Germinal center (tissue), 1 donor: ENCODE results near the gene RASGRF1.

ENCODE experiments used
- DNase-seq: peaks from one replicate; pipeline ENCODE4 v3.0.0; 2012; ENCODE audit warnings: mixed read lengths, low spot score

Gene RASGRF1

GRCh38 chr15:79066391-79067071 is 24.0 kb downstream of the RASGRF1 start:
- no peak for DNase-seq

GRCh38 chr15:79065706-79066376 is 24.7 kb downstream of the RASGRF1 start:
- peak; percentile 58 for DNase-seq

GRCh38 chr15:79065361-79065705 is 25.2 kb downstream of the RASGRF1 start:
- no peak for DNase-seq

- no peak for DNase-seq
Measured at GRCh38 chr15:79064496-79064895, 26.1 kb downstream of the RASGRF1 start.

GRCh38 chr15:79060175-79060574 is 30.4 kb downstream of the RASGRF1 start:
- DNase-seq: no peak

- no peak for DNase-seq
Measured at GRCh38 chr15:79059081-79059572, 31.5 kb downstream of the RASGRF1 start.

GRCh38 chr15:79058260-79058850 is 32.2 kb downstream of the RASGRF1 start:
- no peak for DNase-seq

- no peak for DNase-seq
Measured at GRCh38 chr15:79057050-79057449, 33.5 kb downstream of the RASGRF1 start.

GRCh38 chr15:79054350-79054749 is 36.2 kb downstream of the RASGRF1 start:
- no peak for DNase-seq

- no peak for DNase-seq
Measured at GRCh38 chr15:79053894-79054293, 36.7 kb downstream of the RASGRF1 start.

- no peak for DNase-seq
Measured at GRCh38 chr15:79051941-79052731, 38.4 kb downstream of the RASGRF1 start.

- no peak for DNase-seq
Measured at GRCh38 chr15:79051029-79051428, 39.6 kb downstream of the RASGRF1 start.

GRCh38 chr15:79050341-79050740 is 40.2 kb downstream of the RASGRF1 start:
- DNase-seq: no peak

GRCh38 chr15:79049416-79049815 is 41.2 kb downstream of the RASGRF1 start:
- no peak for DNase-seq

GRCh38 chr15:79047676-79048439 is 42.7 kb downstream of the RASGRF1 start:
- DNase-seq: no peak

- no peak for DNase-seq
Measured at GRCh38 chr15:79046691-79047404, 43.7 kb downstream of the RASGRF1 start.

- no peak for DNase-seq
Measured at GRCh38 chr15:79045041-79045440, 45.5 kb downstream of the RASGRF1 start.

GRCh38 chr15:79042213-79042928 is 48.2 kb downstream of the RASGRF1 start:
- no peak for DNase-seq

- DNase-seq: no peak
Measured at GRCh38 chr15:79041601-79042168, 48.9 kb downstream of the RASGRF1 start.

- no peak for DNase-seq
Measured at GRCh38 chr15:79037848-79038247, 52.7 kb downstream of the RASGRF1 start.
